ENCODE measurements around the gene SLC34A2.

SLC34A2 gene

GRCh38 chr4:25635501-25635900 lies 20.1 kb upstream of the SLC34A2 start:
- Histone ChIP-seq H3K4me3 (ENCODE audit: insufficient read depth, low read depth, low read length, poor library complexity, severe bottlenecking) (no peak overlapping the region), H3K27me3 (replicated peaks; ENCODE audit: control insufficient read depth, insufficient read depth, low read length, poor library complexity, severe bottlenecking) (no peaks in the 10 kb centered on the region), H3K36me3 (ENCODE audit: control insufficient read depth, insufficient read depth, low read length) (no peaks in the 10 kb centered on the region), H3K4me1 (ENCODE audit: control insufficient read depth, insufficient read depth, low read length, poor library complexity, severe bottlenecking) (no peaks in the 10 kb centered on the region), H3K9me3 (ENCODE audit: control insufficient read depth, low read length) (no peaks in the 10 kb centered on the region), H3K27ac (ENCODE audit: insufficient read depth, low read length, poor library complexity, severe bottlenecking) (no peak overlapping the region)
- DNase-seq: no peak

DNA sequence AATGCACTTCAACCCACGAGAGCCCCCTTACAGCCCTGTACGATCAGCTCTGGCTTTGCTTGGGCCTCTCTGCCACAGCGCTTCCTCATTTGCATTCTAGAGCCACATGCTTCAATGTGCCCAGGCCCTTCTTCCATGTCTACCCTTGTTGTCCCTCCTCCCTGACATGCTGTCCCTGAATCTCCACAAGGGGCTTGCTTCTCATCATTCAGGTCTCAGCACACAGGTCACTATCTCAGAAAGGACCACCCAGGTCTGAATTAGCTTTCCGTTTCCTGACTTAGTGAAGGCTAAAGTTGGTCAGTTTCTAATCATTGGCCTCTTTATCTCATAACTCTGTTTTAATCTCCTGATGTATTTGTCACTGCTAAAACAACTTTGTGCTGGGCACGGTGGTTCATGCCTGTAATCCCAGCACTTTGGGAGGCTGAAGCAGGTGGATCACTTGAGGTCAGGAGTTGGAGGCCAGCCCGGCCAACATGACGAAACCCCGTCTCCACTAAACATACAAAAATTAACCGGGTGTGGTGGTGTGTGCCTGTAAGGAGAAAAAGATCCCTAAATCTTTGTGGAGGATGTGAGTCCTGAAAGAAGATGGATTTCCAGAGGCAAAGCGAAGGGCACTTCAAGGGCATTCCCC lies 17.9 kb upstream of the SLC34A2 start:
- Histone ChIP-seq H3K27ac (ENCODE audit: insufficient read depth, low read length, poor library complexity, severe bottlenecking) (no peak overlapping the region), H3K36me3 (ENCODE audit: control insufficient read depth, insufficient read depth, low read length) (no peaks in the 10 kb centered on the region), H3K4me1 (ENCODE audit: control insufficient read depth, insufficient read depth, low read length, poor library complexity, severe bottlenecking) (no peaks in the 10 kb centered on the region), H3K4me3 (ENCODE audit: insufficient read depth, low read depth, low read length, poor library complexity, severe bottlenecking) (no peak overlapping the region), H3K9me3 (ENCODE audit: control insufficient read depth, low read length) (no peaks in the 10 kb centered on the region), H3K27me3 (replicated peaks; ENCODE audit: control insufficient read depth, insufficient read depth, low read length, poor library complexity, severe bottlenecking) (no peaks in the 10 kb centered on the region)
- DNase-seq: no peak

DNA sequence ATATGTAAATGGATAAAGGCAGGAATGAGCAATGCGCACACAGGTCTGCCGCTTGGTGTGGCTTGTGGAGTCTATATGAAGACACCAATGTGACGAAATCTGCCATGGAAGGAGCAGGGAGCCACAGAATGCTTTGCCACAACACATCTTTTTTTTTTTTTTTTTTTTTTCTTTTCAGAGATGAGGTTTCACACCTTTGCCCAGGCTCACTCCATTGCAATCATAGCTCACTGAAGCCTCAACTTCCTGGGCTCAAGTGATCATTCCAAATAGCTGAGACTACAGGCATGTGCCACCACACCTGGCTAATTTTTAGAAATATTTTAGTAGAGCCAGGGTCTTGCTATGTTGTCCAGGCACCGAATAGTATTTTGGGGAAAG lies 17.4 kb upstream of the SLC34A2 start:
- DNase-seq: no peak
- Histone ChIP-seq H3K36me3 (ENCODE audit: control insufficient read depth, insufficient read depth, low read length) (no peaks in the 10 kb centered on the region), H3K27me3 (replicated peaks; ENCODE audit: control insufficient read depth, insufficient read depth, low read length, poor library complexity, severe bottlenecking) (no peaks in the 10 kb centered on the region), H3K4me1 (ENCODE audit: control insufficient read depth, insufficient read depth, low read length, poor library complexity, severe bottlenecking) (no peaks in the 10 kb centered on the region), H3K4me3 (ENCODE audit: insufficient read depth, low read depth, low read length, poor library complexity, severe bottlenecking) (no peak overlapping the region), H3K27ac (ENCODE audit: insufficient read depth, low read length, poor library complexity, severe bottlenecking) (no peak overlapping the region), H3K9me3 (ENCODE audit: control insufficient read depth, low read length) (no peaks in the 10 kb centered on the region)

GRCh38 chr4:25638806-25639205 lies 16.8 kb upstream of the SLC34A2 start:
- DNase-seq: no peak
- Histone ChIP-seq H3K4me3 (ENCODE audit: insufficient read depth, low read depth, low read length, poor library complexity, severe bottlenecking) (no peak overlapping the region), H3K9me3 (ENCODE audit: control insufficient read depth, low read length) (no peaks in the 10 kb centered on the region), H3K27ac (ENCODE audit: insufficient read depth, low read length, poor library complexity, severe bottlenecking) (no peak overlapping the region), H3K4me1 (ENCODE audit: control insufficient read depth, insufficient read depth, low read length, poor library complexity, severe bottlenecking) (no peaks in the 10 kb centered on the region), H3K36me3 (ENCODE audit: control insufficient read depth, insufficient read depth, low read length) (no peaks in the 10 kb centered on the region), H3K27me3 (replicated peaks; ENCODE audit: control insufficient read depth, insufficient read depth, low read length, poor library complexity, severe bottlenecking) (no peaks in the 10 kb centered on the region)

GRCh38 chr4:25650311-25650710 lies 5.3 kb upstream of the SLC34A2 start:
- Histone ChIP-seq H3K9me3 (ENCODE audit: control insufficient read depth, low read length) (no peaks in the 10 kb centered on the region), H3K27ac (ENCODE audit: insufficient read depth, low read length, poor library complexity, severe bottlenecking) (no peak overlapping the region), H3K4me3 (ENCODE audit: insufficient read depth, low read depth, low read length, poor library complexity, severe bottlenecking) (no peak overlapping the region), H3K4me1 (ENCODE audit: control insufficient read depth, insufficient read depth, low read length, poor library complexity, severe bottlenecking) (no peaks in the 10 kb centered on the region), H3K27me3 (replicated peaks; ENCODE audit: control insufficient read depth, insufficient read depth, low read length, poor library complexity, severe bottlenecking) (no peaks in the 10 kb centered on the region), H3K36me3 (ENCODE audit: control insufficient read depth, insufficient read depth, low read length) (no peaks in the 10 kb centered on the region)
- no peak for DNase-seq

GRCh38 chr4:25651682-25652081 lies 4.0 kb upstream of the SLC34A2 start:
- Histone ChIP-seq H3K4me3 (ENCODE audit: insufficient read depth, low read depth, low read length, poor library complexity, severe bottlenecking) (no peak overlapping the region), H3K27ac (ENCODE audit: insufficient read depth, low read length, poor library complexity, severe bottlenecking) (no peak overlapping the region), H3K9me3 (ENCODE audit: control insufficient read depth, low read length) (no peaks in the 10 kb centered on the region), H3K36me3 (ENCODE audit: control insufficient read depth, insufficient read depth, low read length) (no peaks in the 10 kb centered on the region), H3K4me1 (ENCODE audit: control insufficient read depth, insufficient read depth, low read length, poor library complexity, severe bottlenecking) (no peaks in the 10 kb centered on the region), H3K27me3 (replicated peaks; ENCODE audit: control insufficient read depth, insufficient read depth, low read length, poor library complexity, severe bottlenecking) (peaks cover 4% of the 10 kb centered on the region)
- no peak for DNase-seq

DNA sequence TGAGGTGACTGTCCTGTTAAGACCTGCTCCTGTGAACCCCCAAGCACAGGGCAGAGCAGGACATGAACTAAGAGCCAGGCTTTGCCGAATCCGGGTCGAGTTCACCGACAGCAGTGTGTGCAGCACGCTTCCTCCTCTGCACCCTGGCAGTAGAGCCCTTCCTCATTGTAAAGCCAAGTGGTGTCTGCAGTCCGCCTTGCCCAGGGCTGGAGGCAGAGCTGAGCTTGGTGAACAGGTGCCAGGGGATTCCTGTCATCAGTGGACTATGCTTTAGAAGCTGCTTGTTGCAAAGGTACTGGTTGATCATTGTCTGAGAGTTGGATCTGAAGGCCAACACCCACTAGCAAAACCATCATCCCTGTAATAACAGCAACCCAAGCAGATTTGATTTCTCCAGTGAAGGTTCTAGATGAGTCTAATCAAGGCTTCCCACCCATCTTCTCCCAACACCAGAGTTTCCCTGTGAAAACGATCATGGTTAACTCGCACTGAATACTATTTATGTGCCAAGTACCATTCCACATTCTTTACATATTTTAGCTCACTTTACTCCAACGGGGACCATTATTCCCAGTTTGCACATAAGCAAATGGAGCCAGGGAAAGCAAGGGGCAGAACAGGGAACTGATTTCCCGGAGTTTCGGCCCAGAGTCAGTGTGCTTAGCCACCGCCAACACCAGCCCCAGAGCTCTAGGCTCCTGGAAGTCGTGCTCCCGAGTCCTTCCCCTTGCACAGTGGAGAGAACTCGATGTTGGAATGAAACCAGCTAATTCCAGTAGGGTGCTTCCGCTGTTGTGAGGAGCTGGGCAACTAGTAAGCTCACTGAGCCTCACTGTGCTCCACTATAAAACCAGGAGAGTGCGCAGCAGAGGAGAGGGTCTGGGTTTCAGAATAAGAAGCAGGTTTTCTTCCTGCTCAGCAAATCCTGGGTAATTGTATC lies 1.4 kb upstream of the SLC34A2 start:
- H3K27me3 ChIP-seq (replicated peaks; ENCODE audit: control insufficient read depth, insufficient read depth, low read length, poor library complexity, severe bottlenecking): peaks cover 4% of the 10 kb centered on the region
- H3K4me1 ChIP-seq (ENCODE audit: control insufficient read depth, insufficient read depth, low read length, poor library complexity, severe bottlenecking): no peaks in the 10 kb centered on the region
- H3K4me3 ChIP-seq (ENCODE audit: insufficient read depth, low read depth, low read length, poor library complexity, severe bottlenecking): no peak overlapping the region
- H3K36me3 ChIP-seq (ENCODE audit: control insufficient read depth, insufficient read depth, low read length): no peaks in the 10 kb centered on the region
- no peak for DNase-seq
- no peak overlapping the region for H3K27ac ChIP-seq (ENCODE audit: insufficient read depth, low read length, poor library complexity, severe bottlenecking)
- no peaks in the 10 kb centered on the region for H3K9me3 ChIP-seq (ENCODE audit: control insufficient read depth, low read length)

- H3K36me3 ChIP-seq (ENCODE audit: control insufficient read depth, insufficient read depth, low read length): no peaks in the 10 kb centered on the region
- no peaks in the 10 kb centered on the region for H3K9me3 ChIP-seq (ENCODE audit: control insufficient read depth, low read length)
- H3K4me1 ChIP-seq (ENCODE audit: control insufficient read depth, insufficient read depth, low read length, poor library complexity, severe bottlenecking): no peaks in the 10 kb centered on the region
- no peak overlapping the region for H3K27ac ChIP-seq (ENCODE audit: insufficient read depth, low read length, poor library complexity, severe bottlenecking)
- DNase-seq: no peak
- peaks cover 4% of the 10 kb centered on the region for H3K27me3 ChIP-seq (replicated peaks; ENCODE audit: control insufficient read depth, insufficient read depth, low read length, poor library complexity, severe bottlenecking)
- H3K4me3 ChIP-seq (ENCODE audit: insufficient read depth, low read depth, low read length, poor library complexity, severe bottlenecking): no peak overlapping the region
Measured at GRCh38 chr4:25656031-25656430, 380 bp downstream of the SLC34A2 start.

- H3K9me3 ChIP-seq (ENCODE audit: control insufficient read depth, low read length): no peaks in the 10 kb centered on the region
- no peak overlapping the region for H3K4me3 ChIP-seq (ENCODE audit: insufficient read depth, low read depth, low read length, poor library complexity, severe bottlenecking)
- H3K27me3 ChIP-seq (replicated peaks; ENCODE audit: control insufficient read depth, insufficient read depth, low read length, poor library complexity, severe bottlenecking): peaks cover 4% of the 10 kb centered on the region
- H3K4me1 ChIP-seq (ENCODE audit: control insufficient read depth, insufficient read depth, low read length, poor library complexity, severe bottlenecking): no peaks in the 10 kb centered on the region
- no peak overlapping the region for H3K27ac ChIP-seq (ENCODE audit: insufficient read depth, low read length, poor library complexity, severe bottlenecking)
- no peaks in the 10 kb centered on the region for H3K36me3 ChIP-seq (ENCODE audit: control insufficient read depth, insufficient read depth, low read length)
- no peak for DNase-seq
Measured at GRCh38 chr4:25658357-25658771, 2.7 kb downstream of the SLC34A2 start.

- Histone ChIP-seq H3K9me3 (ENCODE audit: control insufficient read depth, low read length) (no peaks in the 10 kb centered on the region), H3K4me3 (ENCODE audit: insufficient read depth, low read depth, low read length, poor library complexity, severe bottlenecking) (no peak overlapping the region), H3K27ac (ENCODE audit: insufficient read depth, low read length, poor library complexity, severe bottlenecking) (no peak overlapping the region), H3K4me1 (ENCODE audit: control insufficient read depth, insufficient read depth, low read length, poor library complexity, severe bottlenecking) (no peaks in the 10 kb centered on the region), H3K27me3 (replicated peaks; ENCODE audit: control insufficient read depth, insufficient read depth, low read length, poor library complexity, severe bottlenecking) (peaks cover 4% of the 10 kb centered on the region), H3K36me3 (ENCODE audit: control insufficient read depth, insufficient read depth, low read length) (no peaks in the 10 kb centered on the region)
- no peak for DNase-seq
Measured at GRCh38 chr4:25658777-25659176, 3.1 kb downstream of the SLC34A2 start.
